Fibroblast of pulmonary artery (primary cell): ENCODE measurements around the gene GPATCH8.
"Not testable (repeated sequence)": the region's sequence is repeated elsewhere in the genome, so short reads cannot be mapped to it uniquely, and the experiment has no call there.

Experiments used
- DNase-seq: peaks from one replicate; pipeline ENCODE4 v3.0.0-alpha.2; 2010; ENCODE audit warnings: low read depth
- H3K4me3 ChIP-seq: replicated peaks from 2 replicates; pipeline ENCODE4 v1.5.1; 2011; ENCODE audit warnings: low read depth, mild to moderate bottlenecking, control low read depth, low read length, moderate library complexity
- CTCF ChIP-seq: IDR thresholded peaks from 2 replicates; pipeline ENCODE4 v1.5.1; 2011; ENCODE audit warnings: mild to moderate bottlenecking, control low read depth, low read length, inconsistent platforms; ENCODE audit errors: missing control alignments

Gene GPATCH8

GRCh38 chr17:44394833-44395232, 108.4 kb downstream of the GPATCH8 start:
- no peak for DNase-seq
- no peak overlapping the region for H3K4me3 ChIP-seq
- no peak for TF ChIP-seq CTCF

GRCh38 chr17:44394112-44394511, 109.1 kb downstream of the GPATCH8 start:
- H3K4me3 ChIP-seq, DNase-seq: not testable (repeated sequence)

- no peak for DNase-seq
- no peak for TF ChIP-seq CTCF
- H3K4me3 ChIP-seq, result no peak overlapping the region
Measured at GRCh38 chr17:44390250-44390870, 112.8 kb downstream of the GPATCH8 start.

GRCh38 chr17:44389723-44390202, 113.4 kb downstream of the GPATCH8 start:
- DNase-seq, result no peak
- TF ChIP-seq CTCF, result no peak
- no peak overlapping the region for H3K4me3 ChIP-seq

GRCh38 chr17:44389281-44389680, 113.9 kb downstream of the GPATCH8 start, which contains the start of gene ITGA2B:
Gene ITGA2B (minus strand): TSS chr17:44389649. CDS start chr17:44389473, 176 bp downstream.
- no peak for DNase-seq
- H3K4me3 ChIP-seq, result no peak within 1 kb of the TSS
- no peak for TF ChIP-seq CTCF

GRCh38 chr17:44387804-44388203, 115.4 kb downstream of the GPATCH8 start:
- DNase-seq, result no peak

GRCh38 chr17:44386182-44386525, 117.1 kb downstream of the GPATCH8 start:
- TF ChIP-seq CTCF, result no peak
- peak overlapping the region; percentile 59 for H3K4me3 ChIP-seq
- DNase-seq, result no peak

More at GRCh38 chr17:44387804-44388203, 115.4 kb downstream of the GPATCH8 start:
- TF ChIP-seq CTCF, result no peak
- H3K4me3 ChIP-seq, result no peak overlapping the region
